ENCODE results near the gene DOCK10.

Gene DOCK10

DNA sequence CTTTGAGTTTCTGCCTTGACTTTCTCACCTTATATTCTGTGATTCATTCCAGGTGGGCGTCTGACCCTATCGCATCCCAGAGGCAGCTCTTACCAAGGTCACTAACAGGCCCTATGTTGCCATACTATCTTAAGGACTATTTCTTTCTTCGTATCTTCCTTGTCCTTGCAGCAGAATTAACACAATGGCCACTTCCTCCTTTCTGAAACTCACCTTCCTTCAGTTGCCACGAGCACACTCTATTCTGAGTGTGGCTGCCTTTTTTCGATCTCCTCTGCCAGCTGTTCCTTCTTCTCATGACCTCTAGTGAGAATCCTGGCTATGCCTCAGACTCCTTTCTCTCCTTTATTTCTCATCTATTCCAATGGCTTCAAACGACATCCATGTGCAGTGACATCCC is 165.7 kb downstream of the DOCK10 start:
- Histone ChIP-seq H3K4me3 (ENCODE audit: low read depth in 1 of 5, low read length in 5 of 5) (no peak overlapping the region), H3K9ac (ENCODE audit: low read length in 5 of 5) (no peak overlapping the region), H3K9me3 (ENCODE audit: control insufficient read depth in 5 of 5, low read length in 5 of 5) (no peaks in the 10 kb centered on the region), H3K27me3 (ENCODE audit: control insufficient read depth in 5 of 5, insufficient read depth in 4 of 5, low read length in 5 of 5) (no peaks in the 10 kb centered on the region), H3K27ac (ENCODE audit: low read depth, low read length) (no peak overlapping the region), H3K36me3 (ENCODE audit: control insufficient read depth in 5 of 5, insufficient read depth in 5 of 5, low read length in 5 of 5) (peaks cover 0 to 7% (median 4%) of the 10 kb centered on the region in 5 donors), H3K4me1 (ENCODE audit: control insufficient read depth in 5 of 5, insufficient read depth in 5 of 5, low read length in 5 of 5) (no peaks in the 10 kb centered on the region)

DNA sequence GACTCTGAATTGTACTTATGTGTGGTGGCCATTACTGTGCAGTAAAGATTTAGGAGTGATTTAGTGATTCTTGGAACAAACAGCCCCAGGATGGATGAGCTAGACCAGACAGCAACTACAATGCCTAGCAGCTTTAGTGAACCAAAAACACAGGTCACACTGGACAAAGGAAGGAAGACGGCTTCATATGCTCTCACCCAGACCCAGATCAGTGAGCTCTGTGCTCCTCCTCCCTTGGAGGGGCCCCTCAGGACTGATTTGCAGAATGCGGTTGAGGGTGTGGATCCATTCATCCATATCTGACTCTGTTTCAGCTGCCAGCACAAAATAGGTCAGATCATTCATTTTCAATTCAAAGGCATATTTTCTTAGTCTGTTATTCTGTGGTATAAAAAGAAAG is 166.4 kb downstream of the DOCK10 start:
- Histone ChIP-seq H3K4me1 (ENCODE audit: control insufficient read depth in 5 of 5, insufficient read depth in 5 of 5, low read length in 5 of 5) (no peaks in the 10 kb centered on the region), H3K4me3 (ENCODE audit: low read depth in 1 of 5, low read length in 5 of 5) (no peak overlapping the region), H3K9ac (ENCODE audit: low read length in 5 of 5) (no peak overlapping the region)

DNA sequence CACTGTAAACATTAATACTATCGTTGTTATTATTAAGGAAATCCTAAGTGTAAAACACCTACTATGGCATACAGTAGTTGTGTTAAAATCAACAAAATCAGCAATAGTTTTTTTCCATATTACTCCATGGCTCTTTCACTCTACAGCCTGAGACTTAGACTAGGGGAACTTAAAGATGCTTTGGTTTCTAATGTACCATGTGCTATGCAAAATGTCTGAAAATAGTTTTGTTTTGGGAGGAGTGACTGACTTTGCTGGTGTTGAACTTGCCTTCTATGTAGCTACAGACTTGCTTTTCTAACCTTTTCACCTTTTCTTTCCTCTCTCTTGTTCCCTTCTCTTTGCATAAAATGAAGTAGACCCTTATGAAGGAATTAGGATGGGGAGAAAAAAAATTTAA is 167.1 kb downstream of the DOCK10 start:
- no peak overlapping the region for H3K27ac ChIP-seq (ENCODE audit: low read depth, low read length)
- peaks cover 0 to 7% (median 4%) of the 10 kb centered on the region in 5 donors for H3K36me3 ChIP-seq (ENCODE audit: control insufficient read depth in 5 of 5, insufficient read depth in 5 of 5, low read length in 5 of 5)
- no peaks in the 10 kb centered on the region for H3K4me1 ChIP-seq (ENCODE audit: control insufficient read depth in 5 of 5, insufficient read depth in 5 of 5, low read length in 5 of 5)
- no peaks in the 10 kb centered on the region for H3K27me3 ChIP-seq (ENCODE audit: control insufficient read depth in 5 of 5, insufficient read depth in 4 of 5, low read length in 5 of 5)
- no peaks in the 10 kb centered on the region for H3K9me3 ChIP-seq (ENCODE audit: control insufficient read depth in 5 of 5, low read length in 5 of 5)
- no peak overlapping the region for H3K4me3 ChIP-seq (ENCODE audit: low read depth in 1 of 5, low read length in 5 of 5)
- no peak overlapping the region for H3K9ac ChIP-seq (ENCODE audit: low read length in 5 of 5)

More for the DNA sequence above, 166.4 kb downstream of the DOCK10 start:
- no peaks in the 10 kb centered on the region for H3K27me3 ChIP-seq (ENCODE audit: control insufficient read depth in 5 of 5, insufficient read depth in 4 of 5, low read length in 5 of 5)
- no peaks in the 10 kb centered on the region for H3K9me3 ChIP-seq (ENCODE audit: control insufficient read depth in 5 of 5, low read length in 5 of 5)
- H3K36me3 ChIP-seq (ENCODE audit: control insufficient read depth in 5 of 5, insufficient read depth in 5 of 5, low read length in 5 of 5) = peaks cover 0 to 7% (median 4%) of the 10 kb centered on the region in 5 donors
- H3K27ac ChIP-seq (ENCODE audit: low read depth, low read length) = no peak overlapping the region

DNA sequence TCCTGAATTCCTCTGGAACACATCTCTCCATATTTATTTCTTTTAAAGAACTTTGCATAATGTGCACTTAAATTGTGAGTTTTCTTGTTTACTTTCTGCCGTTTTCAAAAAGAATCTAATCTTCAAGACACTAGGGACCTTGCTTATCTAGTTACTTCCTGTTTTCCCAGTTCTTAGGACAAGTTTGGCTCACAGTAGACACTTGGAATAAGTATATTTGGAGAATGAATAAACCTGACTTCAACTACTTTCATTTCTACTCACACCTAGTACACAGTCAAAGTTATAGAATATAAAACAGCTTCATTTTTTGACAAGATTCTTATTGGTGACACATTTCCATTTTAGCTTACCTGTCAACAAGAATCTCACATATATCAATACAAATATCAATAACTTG is 170.5 kb downstream of the DOCK10 start:
- Histone ChIP-seq H3K4me1 (ENCODE audit: control insufficient read depth in 5 of 5, insufficient read depth in 5 of 5, low read length in 5 of 5) (no peaks in the 10 kb centered on the region), H3K27me3 (ENCODE audit: control insufficient read depth in 5 of 5, insufficient read depth in 4 of 5, low read length in 5 of 5) (no peaks in the 10 kb centered on the region), H3K9me3 (ENCODE audit: control insufficient read depth in 5 of 5, low read length in 5 of 5) (no peaks in the 10 kb centered on the region), H3K36me3 (ENCODE audit: control insufficient read depth in 5 of 5, insufficient read depth in 5 of 5, low read length in 5 of 5) (peaks cover 0 to 4% (median 3%) of the 10 kb centered on the region in 5 donors), H3K4me3 (ENCODE audit: low read depth in 1 of 5, low read length in 5 of 5) (no peak overlapping the region), H3K27ac (ENCODE audit: low read depth, low read length) (no peak overlapping the region), H3K9ac (ENCODE audit: low read length in 5 of 5) (no peak overlapping the region)

DNA sequence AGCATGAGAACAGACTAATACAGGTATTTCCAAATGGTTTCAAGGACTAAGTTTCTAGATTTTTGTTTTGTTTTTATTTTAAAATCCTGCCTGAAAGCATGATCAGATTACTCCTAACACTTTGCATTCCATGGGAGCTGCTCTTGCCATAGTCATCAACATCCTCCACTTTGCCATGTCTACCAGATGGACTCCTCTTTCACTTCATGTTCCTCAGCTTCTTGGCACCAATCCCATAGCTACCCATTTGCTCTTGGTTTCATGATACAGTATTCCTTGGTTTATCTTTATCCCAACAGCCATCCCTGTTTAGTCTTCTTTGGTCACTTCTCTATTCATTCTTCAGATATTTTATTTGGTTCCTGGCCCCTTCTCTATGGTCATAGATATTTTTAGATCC is 171.9 kb downstream of the DOCK10 start:
- Histone ChIP-seq H3K27me3 (ENCODE audit: control insufficient read depth in 5 of 5, insufficient read depth in 4 of 5, low read length in 5 of 5) (no peaks in the 10 kb centered on the region), H3K27ac (ENCODE audit: low read depth, low read length) (no peak overlapping the region), H3K9me3 (ENCODE audit: control insufficient read depth in 5 of 5, low read length in 5 of 5) (no peaks in the 10 kb centered on the region), H3K9ac (ENCODE audit: low read length in 5 of 5) (no peak overlapping the region), H3K4me3 (ENCODE audit: low read depth in 1 of 5, low read length in 5 of 5) (no peak overlapping the region), H3K4me1 (ENCODE audit: control insufficient read depth in 5 of 5, insufficient read depth in 5 of 5, low read length in 5 of 5) (no peaks in the 10 kb centered on the region), H3K36me3 (ENCODE audit: control insufficient read depth in 5 of 5, insufficient read depth in 5 of 5, low read length in 5 of 5) (peaks cover 0 to 4% (median 3%) of the 10 kb centered on the region in 5 donors)

DNA sequence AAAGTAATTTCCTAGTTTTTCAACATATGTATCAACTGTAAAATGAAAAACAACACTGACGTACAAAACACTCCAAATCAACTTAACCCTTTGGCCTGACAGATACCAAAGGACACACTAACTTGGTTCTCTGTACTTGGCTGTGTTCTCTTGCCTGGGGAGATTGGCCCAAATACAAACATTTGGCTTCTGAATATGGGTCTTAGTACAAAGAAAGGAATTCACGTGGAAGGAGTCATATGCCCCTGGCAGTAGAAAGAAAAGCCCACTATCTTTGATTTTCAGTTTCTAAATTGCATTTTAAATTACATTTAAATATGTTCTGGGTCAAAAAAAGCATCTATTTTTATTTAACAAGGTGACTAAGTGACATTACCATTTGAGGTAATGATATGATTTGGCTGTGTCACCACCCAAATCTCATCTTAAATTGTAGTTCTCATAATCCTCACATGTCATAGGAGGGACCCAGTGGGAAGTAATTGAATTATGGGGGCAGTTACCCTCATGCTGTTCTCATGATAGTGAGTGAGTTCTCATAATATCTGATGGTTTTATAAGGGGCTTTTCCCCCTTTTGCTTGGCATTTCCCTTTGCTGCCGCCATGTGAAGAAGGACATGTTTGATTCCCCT is 172.6 kb downstream of the DOCK10 start:
- Histone ChIP-seq H3K36me3 (ENCODE audit: control insufficient read depth in 5 of 5, insufficient read depth in 5 of 5, low read length in 5 of 5) (peaks cover 0 to 4% (median 3%) of the 10 kb centered on the region in 5 donors), H3K27me3 (ENCODE audit: control insufficient read depth in 5 of 5, insufficient read depth in 4 of 5, low read length in 5 of 5) (no peaks in the 10 kb centered on the region), H3K27ac (ENCODE audit: low read depth, low read length) (no peak overlapping the region), H3K4me1 (ENCODE audit: control insufficient read depth in 5 of 5, insufficient read depth in 5 of 5, low read length in 5 of 5) (no peaks in the 10 kb centered on the region), H3K4me3 (ENCODE audit: low read depth in 1 of 5, low read length in 5 of 5) (no peak overlapping the region), H3K9ac (ENCODE audit: low read length in 5 of 5) (no peak overlapping the region), H3K9me3 (ENCODE audit: control insufficient read depth in 5 of 5, low read length in 5 of 5) (no peaks in the 10 kb centered on the region)

DNA sequence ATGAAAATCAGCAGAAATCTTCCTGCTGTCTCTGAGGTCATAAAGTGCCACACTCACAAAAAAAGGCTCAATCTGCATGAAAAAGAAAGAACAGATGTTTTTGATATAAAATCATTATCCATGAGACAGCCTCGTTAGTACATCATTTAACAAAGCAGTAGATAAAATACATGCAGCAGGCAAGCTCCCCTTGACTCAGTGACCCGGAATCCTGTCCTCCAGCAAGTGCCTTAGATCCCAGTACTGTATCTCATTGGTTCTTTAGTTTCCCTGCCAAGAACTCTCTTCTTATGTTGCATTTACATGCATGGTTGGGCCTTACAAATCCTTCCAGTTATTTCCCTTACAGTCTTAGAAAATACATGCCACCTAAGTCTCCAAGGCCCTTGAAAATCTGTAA is 177.3 kb downstream of the DOCK10 start:
- H3K36me3 ChIP-seq (ENCODE audit: control insufficient read depth in 5 of 5, insufficient read depth in 5 of 5, low read length in 5 of 5) = peaks cover 0 to 4% (median 0%) of the 10 kb centered on the region in 5 donors
- H3K9me3 ChIP-seq (ENCODE audit: control insufficient read depth in 5 of 5, low read length in 5 of 5) = no peaks in the 10 kb centered on the region
- H3K27ac ChIP-seq (ENCODE audit: low read depth, low read length) = no peak overlapping the region
- H3K4me1 ChIP-seq (ENCODE audit: control insufficient read depth in 5 of 5, insufficient read depth in 5 of 5, low read length in 5 of 5) = no peaks in the 10 kb centered on the region
- no peak overlapping the region for H3K9ac ChIP-seq (ENCODE audit: low read length in 5 of 5)
- H3K27me3 ChIP-seq (ENCODE audit: control insufficient read depth in 5 of 5, insufficient read depth in 4 of 5, low read length in 5 of 5) = no peaks in the 10 kb centered on the region
- H3K4me3 ChIP-seq (ENCODE audit: low read depth in 1 of 5, low read length in 5 of 5) = no peak overlapping the region

DNA sequence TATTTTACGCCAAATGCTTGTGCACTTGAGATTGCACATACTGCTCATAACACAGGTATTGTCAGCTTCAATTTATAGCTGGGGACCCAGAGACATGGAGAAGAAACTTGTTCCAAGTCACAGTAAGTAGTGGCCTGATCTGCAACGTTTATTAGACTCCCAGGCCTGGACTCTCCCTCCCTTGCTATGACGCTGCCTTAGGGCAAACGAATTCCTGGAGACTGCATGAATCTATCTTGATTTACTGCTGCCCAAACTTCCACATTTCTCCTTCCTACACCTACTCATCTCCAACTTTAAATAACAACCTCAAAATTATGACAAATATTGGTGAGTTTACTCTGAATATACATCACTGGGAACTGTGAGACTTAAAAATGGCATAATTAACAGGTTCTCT is 181.0 kb downstream of the DOCK10 start:
- Histone ChIP-seq H3K36me3 (ENCODE audit: control insufficient read depth in 5 of 5, insufficient read depth in 5 of 5, low read length in 5 of 5) (peaks cover 0 to 4% (median 0%) of the 10 kb centered on the region in 5 donors), H3K27ac (ENCODE audit: low read depth, low read length) (no peak overlapping the region), H3K27me3 (ENCODE audit: control insufficient read depth in 5 of 5, insufficient read depth in 4 of 5, low read length in 5 of 5) (no peaks in the 10 kb centered on the region), H3K9ac (ENCODE audit: low read length in 5 of 5) (no peak overlapping the region), H3K9me3 (ENCODE audit: control insufficient read depth in 5 of 5, low read length in 5 of 5) (no peaks in the 10 kb centered on the region), H3K4me1 (ENCODE audit: control insufficient read depth in 5 of 5, insufficient read depth in 5 of 5, low read length in 5 of 5) (no peaks in the 10 kb centered on the region), H3K4me3 (ENCODE audit: low read depth in 1 of 5, low read length in 5 of 5) (no peak overlapping the region)

DNA sequence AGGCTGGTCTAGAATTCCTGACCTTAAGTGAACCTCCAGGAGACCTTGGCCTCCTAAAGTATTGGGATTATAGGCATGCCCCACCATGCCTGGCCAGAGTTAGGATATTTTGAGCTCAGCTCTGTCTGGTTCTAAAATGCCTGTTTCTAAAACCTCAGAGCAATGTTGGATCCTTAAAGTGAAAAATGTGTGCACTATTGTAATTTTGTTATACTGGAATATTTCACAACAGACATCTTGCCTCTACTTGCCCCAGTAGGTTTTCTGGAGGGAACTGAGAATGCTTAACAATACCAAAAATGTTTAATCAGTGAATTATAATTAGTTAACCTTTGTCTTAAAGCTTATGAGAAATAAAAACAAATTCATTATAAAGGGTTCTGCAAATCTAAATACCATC is 181.5 kb downstream of the DOCK10 start:
- Histone ChIP-seq H3K4me1 (ENCODE audit: control insufficient read depth in 5 of 5, insufficient read depth in 5 of 5, low read length in 5 of 5) (no peaks in the 10 kb centered on the region), H3K27ac (ENCODE audit: low read depth, low read length) (no peak overlapping the region), H3K27me3 (ENCODE audit: control insufficient read depth in 5 of 5, insufficient read depth in 4 of 5, low read length in 5 of 5) (no peaks in the 10 kb centered on the region), H3K9me3 (ENCODE audit: control insufficient read depth in 5 of 5, low read length in 5 of 5) (no peaks in the 10 kb centered on the region), H3K36me3 (ENCODE audit: control insufficient read depth in 5 of 5, insufficient read depth in 5 of 5, low read length in 5 of 5) (peaks cover 0 to 4% (median 0%) of the 10 kb centered on the region in 5 donors), H3K4me3 (ENCODE audit: low read depth in 1 of 5, low read length in 5 of 5) (no peak overlapping the region), H3K9ac (ENCODE audit: low read length in 5 of 5) (no peak overlapping the region)

DNA sequence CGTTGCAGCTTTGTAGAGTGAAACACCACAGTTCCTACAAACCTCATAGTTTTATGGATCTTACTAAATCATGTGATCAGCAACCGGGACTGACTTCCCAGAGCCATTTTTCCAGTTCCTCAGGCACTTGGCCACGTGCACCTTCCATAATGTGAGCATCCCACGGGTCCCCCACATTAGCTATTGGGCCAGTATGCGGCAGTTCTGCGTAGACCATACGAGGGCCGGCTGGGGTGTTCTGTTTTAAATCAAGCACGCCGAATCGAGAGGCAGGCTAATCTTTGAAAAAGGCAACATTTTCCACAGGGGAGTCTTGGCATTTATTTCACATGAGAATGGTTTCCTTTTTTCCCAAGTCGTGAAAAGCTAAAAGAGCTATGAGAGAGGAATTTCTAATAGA is 190.5 kb downstream of the DOCK10 start:
- Histone ChIP-seq H3K27me3 (ENCODE audit: control insufficient read depth in 5 of 5, insufficient read depth in 4 of 5, low read length in 5 of 5) (no peaks in the 10 kb centered on the region), H3K9me3 (ENCODE audit: control insufficient read depth in 5 of 5, low read length in 5 of 5) (no peaks in the 10 kb centered on the region), H3K9ac (ENCODE audit: low read length in 5 of 5) (no peak overlapping the region), H3K36me3 (ENCODE audit: control insufficient read depth in 5 of 5, insufficient read depth in 5 of 5, low read length in 5 of 5) (peaks cover 0 to 19% (median 0%) of the 10 kb centered on the region in 5 donors), H3K4me1 (ENCODE audit: control insufficient read depth in 5 of 5, insufficient read depth in 5 of 5, low read length in 5 of 5) (peaks cover 0 to 11% (median 2%) of the 10 kb centered on the region in 5 donors), H3K27ac (ENCODE audit: low read depth, low read length) (no peak overlapping the region), H3K4me3 (ENCODE audit: low read depth in 1 of 5, low read length in 5 of 5) (no peak overlapping the region)

Data from subcutaneous abdominal adipose tissue (tissue), 5 donors.